KMS-11 (cell line): ENCODE measurements around the gene NTM.

Experiments
- H2AFZ ChIP-seq: fragments of 200-600 bp; sonication (generic); 2 replicates; pipeline ENCODE4 v1.6.1; 2016; ENCODE audit warnings: antibody characterized with exemption, mixed run types, low read depth
- H3K27ac ChIP-seq: fragments of 200-600 bp; sonication (generic); 2 replicates; pipeline ENCODE4 v1.6.1; 2016; ENCODE audit warnings: mild to moderate bottlenecking, mixed run types
- H3K27me3 ChIP-seq: fragments of 200-600 bp; sonication (generic); 2 replicates; pipeline ENCODE4 v1.6.1; 2017; ENCODE audit warnings: mild to moderate bottlenecking, low read depth, mixed run types, moderate library complexity; ENCODE audit not compliant: insufficient read depth
- H3K36me3 ChIP-seq: fragments of 200-600 bp; sonication (generic); 2 replicates; pipeline ENCODE4 v1.6.1; 2017; ENCODE audit warnings: mild to moderate bottlenecking, mixed run types; ENCODE audit not compliant: insufficient read depth
- H3K4me1 ChIP-seq: fragments of 200-600 bp; sonication (generic); 2 replicates; pipeline ENCODE4 v1.6.1; 2016; ENCODE audit warnings: mild to moderate bottlenecking, low read depth, mixed run types; ENCODE audit not compliant: poor library complexity, severe bottlenecking
- H3K4me2 ChIP-seq: fragments of 200-600 bp; sonication (generic); 2 replicates; pipeline ENCODE4 v1.7.0; 2016; ENCODE audit warnings: mild to moderate bottlenecking, mixed run types
- H3K4me3 ChIP-seq: fragments of 200-600 bp; sonication (generic); IDR thresholded peaks from 2 replicates; pipeline ENCODE4 v1.6.1; 2017; ENCODE audit warnings: low read depth, low read length, mixed read lengths; ENCODE audit not compliant: insufficient read depth
- H3K79me2 ChIP-seq: fragments of 200-600 bp; sonication (generic); 2 replicates; pipeline ENCODE4 v1.6.1; 2016; ENCODE audit warnings: low read depth, mixed run types; ENCODE audit not compliant: insufficient read depth
- H3K9ac ChIP-seq: fragments of 200-600 bp; sonication (generic); 2 replicates; pipeline ENCODE4 v1.6.1; 2016; ENCODE audit warnings: mild to moderate bottlenecking, mixed run types
- H4K20me1 ChIP-seq: fragments of 200-600 bp; sonication (generic); 2 replicates; pipeline ENCODE4 v1.6.1; 2016; ENCODE audit warnings: mild to moderate bottlenecking, mixed run types; ENCODE audit not compliant: insufficient read depth
- TF ChIP-seq, protein P1 (sequence below): fragments of 200-600 bp; sonication (generic); conservative IDR thresholded peaks from 2 replicates; pipeline ENCODE4 v1.6.1; 2017; ENCODE audit warnings: low read depth, mild to moderate bottlenecking, antibody characterized with exemption, low read length, moderate library complexity, mixed read lengths

Gene NTM

DNA sequence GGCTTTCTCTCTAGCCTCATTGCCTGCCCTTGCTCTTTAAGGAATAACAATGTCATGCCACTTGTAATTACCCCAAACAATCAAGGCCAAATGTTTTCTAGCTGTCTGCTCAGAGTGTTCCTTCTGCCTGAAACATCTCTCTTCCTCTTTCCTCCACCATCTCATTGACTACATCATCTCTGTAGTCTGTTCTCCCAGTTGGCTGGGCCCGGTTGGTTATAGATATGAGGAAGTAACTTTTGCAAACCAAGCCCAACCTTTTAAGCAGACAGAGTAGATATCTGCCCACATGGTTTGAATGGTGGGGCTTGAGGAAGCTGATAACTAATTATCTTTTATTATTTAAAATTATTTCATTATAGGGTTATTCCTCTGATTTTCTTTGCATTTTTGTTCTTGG, 104.5 kb downstream of the NTM start:
- H3K4me2 ChIP-seq: no peak overlapping the region
- TF ChIP-seq, protein P1, sequence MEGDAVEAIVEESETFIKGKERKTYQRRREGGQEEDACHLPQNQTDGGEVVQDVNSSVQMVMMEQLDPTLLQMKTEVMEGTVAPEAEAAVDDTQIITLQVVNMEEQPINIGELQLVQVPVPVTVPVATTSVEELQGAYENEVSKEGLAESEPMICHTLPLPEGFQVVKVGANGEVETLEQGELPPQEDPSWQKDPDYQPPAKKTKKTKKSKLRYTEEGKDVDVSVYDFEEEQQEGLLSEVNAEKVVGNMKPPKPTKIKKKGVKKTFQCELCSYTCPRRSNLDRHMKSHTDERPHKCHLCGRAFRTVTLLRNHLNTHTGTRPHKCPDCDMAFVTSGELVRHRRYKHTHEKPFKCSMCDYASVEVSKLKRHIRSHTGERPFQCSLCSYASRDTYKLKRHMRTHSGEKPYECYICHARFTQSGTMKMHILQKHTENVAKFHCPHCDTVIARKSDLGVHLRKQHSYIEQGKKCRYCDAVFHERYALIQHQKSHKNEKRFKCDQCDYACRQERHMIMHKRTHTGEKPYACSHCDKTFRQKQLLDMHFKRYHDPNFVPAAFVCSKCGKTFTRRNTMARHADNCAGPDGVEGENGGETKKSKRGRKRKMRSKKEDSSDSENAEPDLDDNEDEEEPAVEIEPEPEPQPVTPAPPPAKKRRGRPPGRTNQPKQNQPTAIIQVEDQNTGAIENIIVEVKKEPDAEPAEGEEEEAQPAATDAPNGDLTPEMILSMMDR: no peak
- H3K27me3 ChIP-seq: no peaks in the 10 kb centered on the region
- no peak overlapping the region for H3K4me3 ChIP-seq
- H3K79me2 ChIP-seq: no peaks in the 10 kb centered on the region
- no peak overlapping the region for H3K9ac ChIP-seq
- no peak overlapping the region for H3K27ac ChIP-seq
- no peaks in the 10 kb centered on the region for H3K4me1 ChIP-seq
- no peaks in the 10 kb centered on the region for H3K36me3 ChIP-seq
- no peaks in the 10 kb centered on the region for H4K20me1 ChIP-seq
- H2AFZ ChIP-seq: no peak overlapping the region

DNA sequence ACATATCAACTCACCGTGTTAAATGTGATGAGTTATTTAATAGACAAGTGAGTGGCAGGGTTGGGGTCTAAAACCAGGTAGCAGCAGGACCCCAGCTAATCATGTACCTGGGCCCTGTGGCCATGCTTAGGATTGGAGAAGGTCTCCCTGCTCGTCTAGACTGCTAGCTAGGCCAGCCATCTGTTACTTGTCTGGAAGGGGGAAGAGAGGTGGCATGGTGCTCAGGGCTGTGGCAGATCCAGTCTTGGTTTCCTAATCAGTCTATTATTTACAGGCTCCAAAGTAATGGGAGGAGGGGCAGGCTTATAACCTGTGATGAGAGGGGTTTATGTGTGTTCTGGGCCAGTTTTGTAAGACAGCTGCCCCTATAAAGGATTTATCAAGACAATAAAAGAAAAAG, 105.9 kb downstream of the NTM start:
- H3K4me2 ChIP-seq: no peak overlapping the region
- H3K79me2 ChIP-seq: no peaks in the 10 kb centered on the region
- TF ChIP-seq, protein P1: no peak
- no peaks in the 10 kb centered on the region for H3K27me3 ChIP-seq
- H4K20me1 ChIP-seq: no peaks in the 10 kb centered on the region
- no peak overlapping the region for H3K4me3 ChIP-seq
- no peak overlapping the region for H3K9ac ChIP-seq
- H2AFZ ChIP-seq: no peak overlapping the region
- no peaks in the 10 kb centered on the region for H3K4me1 ChIP-seq
- no peaks in the 10 kb centered on the region for H3K36me3 ChIP-seq
- no peak overlapping the region for H3K27ac ChIP-seq

DNA sequence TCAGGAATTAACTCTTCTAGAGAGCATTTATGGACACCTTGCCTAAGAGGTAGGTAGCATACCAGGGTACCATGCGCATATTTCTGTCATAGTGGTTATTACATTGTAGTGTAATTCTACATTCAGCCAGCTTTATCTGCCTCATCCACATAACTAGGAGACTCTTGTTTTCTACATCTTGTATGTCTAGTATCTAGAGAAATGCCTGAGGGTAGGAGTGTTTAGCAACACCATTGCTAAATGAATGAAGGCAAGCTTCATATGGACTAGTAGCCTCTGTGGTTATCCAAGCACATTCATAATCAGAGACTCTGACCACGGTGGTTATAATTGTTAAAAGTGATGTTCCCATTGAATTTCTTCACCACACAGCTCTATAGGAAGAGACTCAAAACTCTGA, 107.9 kb downstream of the NTM start:
- Histone ChIP-seq H3K27ac (no peak overlapping the region), H2AFZ (no peak overlapping the region), H4K20me1 (no peaks in the 10 kb centered on the region), H3K36me3 (no peaks in the 10 kb centered on the region), H3K9ac (no peak overlapping the region), H3K79me2 (no peaks in the 10 kb centered on the region), H3K4me1 (no peaks in the 10 kb centered on the region), H3K4me2 (no peak overlapping the region), H3K4me3 (no peak overlapping the region), H3K27me3 (no peaks in the 10 kb centered on the region)
- TF ChIP-seq, protein P1: no peak

DNA sequence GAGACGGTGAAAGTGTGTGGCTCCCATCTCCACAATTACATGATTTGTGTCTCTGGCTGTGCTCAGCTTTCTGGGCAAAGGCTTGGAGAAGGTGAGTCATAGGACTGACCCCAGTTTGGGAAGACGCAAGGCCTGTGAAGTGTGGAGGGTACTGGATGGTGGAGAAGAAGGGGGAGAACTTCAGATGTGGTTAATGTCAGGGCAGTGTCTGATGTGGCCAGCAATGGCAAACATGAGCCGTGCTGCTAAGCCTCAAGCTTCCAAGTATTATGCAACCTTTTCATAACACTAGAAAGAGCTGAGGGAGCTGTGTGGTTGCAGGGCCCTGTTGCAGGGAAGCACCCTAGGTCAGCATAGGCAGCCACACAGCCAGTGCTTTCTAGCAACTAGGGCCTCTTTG, 110.9 kb downstream of the NTM start:
- Histone ChIP-seq H3K27me3 (no peaks in the 10 kb centered on the region), H3K36me3 (no peaks in the 10 kb centered on the region), H2AFZ (no peak overlapping the region), H3K4me3 (no peak overlapping the region), H3K9ac (no peak overlapping the region), H3K79me2 (no peaks in the 10 kb centered on the region), H3K27ac (no peak overlapping the region), H3K4me1 (no peaks in the 10 kb centered on the region), H3K4me2 (no peak overlapping the region), H4K20me1 (no peaks in the 10 kb centered on the region)
- TF ChIP-seq, protein P1: no peak

DNA sequence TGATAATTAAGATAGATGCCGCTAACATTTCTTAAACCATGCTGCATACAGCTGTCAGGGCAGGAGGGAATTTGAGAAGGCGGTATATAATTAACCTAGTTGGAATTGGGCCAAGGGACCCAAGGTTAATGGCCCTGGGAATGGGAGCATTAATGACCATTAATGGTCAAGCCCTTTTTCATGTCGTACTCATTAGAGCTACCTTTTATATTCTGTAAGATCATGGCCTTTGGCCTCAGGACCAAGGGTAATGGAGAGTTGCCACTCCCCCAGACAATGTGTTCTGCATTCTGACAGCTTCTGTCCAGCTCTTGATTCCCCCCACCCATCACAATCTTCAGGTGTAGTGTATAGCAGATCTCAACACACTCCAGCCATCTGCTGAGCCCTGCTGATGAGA, 111.6 kb downstream of the NTM start:
- no peak overlapping the region for H2AFZ ChIP-seq

More for the DNA sequence above, 111.6 kb downstream of the NTM start:
- H4K20me1 ChIP-seq: no peaks in the 10 kb centered on the region
- TF ChIP-seq, protein P1: no peak
- H3K9ac ChIP-seq: no peak overlapping the region
- no peaks in the 10 kb centered on the region for H3K79me2 ChIP-seq
- H3K4me1 ChIP-seq: no peaks in the 10 kb centered on the region
- no peaks in the 10 kb centered on the region for H3K36me3 ChIP-seq
- H3K4me3 ChIP-seq: no peak overlapping the region
- no peak overlapping the region for H3K27ac ChIP-seq
- H3K4me2 ChIP-seq: no peak overlapping the region
- H3K27me3 ChIP-seq: no peaks in the 10 kb centered on the region
